Measurements from ENCODE around the gene HLA-DOA. TPM values are rescaled to one million over a fixed set of nuclear protein-coding genes. Genes with fewer than 3 reads are reported as not detected.

Gene HLA-DOA
- total and polyA plus RNA-seq, 4 donors: 0.69 to 3.0 (median 1.6) TPM

- H3K9ac ChIP-seq (ENCODE audit: low read depth in 1 of 2, low read length in 2 of 2): peak overlapping the region; percentile 96 to 98
- peak; percentile 71 for DNase-seq (ENCODE audit: low spot score)
- H3K9me3 ChIP-seq (ENCODE audit: control insufficient read depth in 4 of 4, low read length in 3 of 4): no peaks in the 10 kb centered on the region
- peak; percentile 11 for TF ChIP-seq REST (IDR thresholded peaks at IDR 0.05)
- no peak for TF ChIP-seq NR2F2 (IDR thresholded peaks at IDR 0.05)
- peak overlapping the region; percentile 63 to 81 (median 75) for H3K4me3 ChIP-seq (ENCODE audit: low read depth in 1 of 3, low read length in 3 of 3)
- no peaks in the 10 kb centered on the region for H3K27me3 ChIP-seq (ENCODE audit: control insufficient read depth in 4 of 4, insufficient read depth in 4 of 4, low read length in 3 of 4)
- peaks cover 0 to 6% (median 1%) of the 10 kb centered on the region in 4 donors for H3K36me3 ChIP-seq (ENCODE audit: control insufficient read depth in 4 of 4, insufficient read depth in 3 of 4, low read depth in 1 of 4, low read length in 3 of 4)
- WGBS: under 1% methylated on average over 40 of the region's 40 CpGs
- peak overlapping the region; percentile 99 to 100 for H3K27ac ChIP-seq (ENCODE audit: low read depth in 1 of 2, low read length in 2 of 2)
- peaks cover 0 to 24% (median 13%) of the 10 kb centered on the region in 4 donors for H3K4me1 ChIP-seq (ENCODE audit: control insufficient read depth in 4 of 4, insufficient read depth in 4 of 4, low read length in 3 of 4)
Measured at GRCh38 chr6:32968867-32969684, 40.3 kb downstream of the HLA-DOA start.

GRCh38 chr6:32968093-32968866, 41.1 kb downstream of the HLA-DOA start, which contains the start of gene BRD2:
BRD2 (plus strand) TSS chr6:32968594; CDS start chr6:32972899, 4,305 bp downstream.
- DNase-seq (ENCODE audit: low spot score): peak; percentile 94
- under 1% methylated on average over 62 of the region's 62 CpGs for WGBS
- peak in 1 of 2 donors; percentile 52 for TF ChIP-seq EGR1 (IDR thresholded peaks at IDR 0.05; ENCODE audit: low read depth in 2 of 2)
- peak; percentile 33 to 41 for TF ChIP-seq RXRA (IDR thresholded peaks at IDR 0.05)
- TF ChIP-seq FOXA1 (IDR thresholded peaks at IDR 0.05): peak; percentile 56
- TF ChIP-seq HNF4A (conservative IDR thresholded peaks at IDR 0.05): no peak
- no peak for TF ChIP-seq NR2F2 (IDR thresholded peaks at IDR 0.05)
- peak; percentile 97 for TF ChIP-seq YY1 (IDR thresholded peaks at IDR 0.05)
- no peak for TF ChIP-seq CTCF (IDR thresholded peaks at IDR 0.05; ENCODE audit: low read depth, low read length, missing input control)
- no peak for TF ChIP-seq REST (IDR thresholded peaks at IDR 0.05)
- TF ChIP-seq RAD21 (IDR thresholded peaks at IDR 0.05): no peak
- no peak for TF ChIP-seq TAF1 (conservative IDR thresholded peaks at IDR 0.05)
- peak in 1 of 2 donors; percentile 60 for TF ChIP-seq GABPA (IDR thresholded peaks at IDR 0.05 in 1 of 2, conservative IDR thresholded peaks at IDR 0.05 in 1 of 2)
- peak; percentile 33 for TF ChIP-seq MAX (IDR thresholded peaks at IDR 0.05)
- Histone ChIP-seq H3K9ac (ENCODE audit: low read depth in 1 of 2, low read length in 2 of 2) (peak within 1 kb of the TSS; percentile 98), H3K9me3 (ENCODE audit: control insufficient read depth in 4 of 4, low read length in 3 of 4) (no peaks in the 10 kb centered on the region), H3K27ac (ENCODE audit: low read depth in 1 of 2, low read length in 2 of 2) (peak within 1 kb of the TSS; percentile 99 to 100), H3K4me1 (ENCODE audit: control insufficient read depth in 4 of 4, insufficient read depth in 4 of 4, low read length in 3 of 4) (peaks cover 0 to 26% (median 12%) of the 10 kb centered on the region in 4 donors), H3K36me3 (ENCODE audit: control insufficient read depth in 4 of 4, insufficient read depth in 3 of 4, low read depth in 1 of 4, low read length in 3 of 4) (peaks cover 0 to 6% (median 0%) of the 10 kb centered on the region in 4 donors), H3K4me3 (ENCODE audit: low read depth in 1 of 3, low read length in 3 of 3) (peak within 1 kb of the TSS; percentile 75 to 96 (median 81)), H3K27me3 (ENCODE audit: control insufficient read depth in 4 of 4, insufficient read depth in 4 of 4, low read length in 3 of 4) (no peaks in the 10 kb centered on the region)

Data from liver (tissue), 9 donors.